ENCODE measurements around the gene PAK6. TPM values are rescaled to one million over a fixed set of nuclear protein-coding genes. Genes with fewer than 3 reads are reported as not detected.

The PAK6 gene
- 3.5 TPM in 1 of 2 replicates, not detected in the other for total RNA-seq

GRCh38 chr15:40238532-40239403 is at the start of gene PAK6:
Gene PAK6, plus strand, starts transcription at chr15:40239063. Its CDS starts 25,723 bp downstream, at chr15:40264786.

GRCh38 chr15:40282869-40283614 is 44.2 kb downstream of the PAK6 start, which contains the start of gene ANKRD63:
Gene ANKRD63, minus strand, starts transcription at chr15:40283064. Its CDS starts 478 bp downstream, at chr15:40282586.

GRCh38 chr15:40307421-40308211 is 68.8 kb downstream of the PAK6 start, which contains the start of gene PLCB2:
Gene PLCB2, minus strand, starts transcription at chr15:40307935. Its CDS starts 263 bp downstream, at chr15:40307672.

GRCh38 chr15:40323239-40323952 is 84.5 kb downstream of the PAK6 start, which contains the start of gene INAFM2:
Gene INAFM2, plus strand, starts transcription at chr15:40323692. Its CDS starts 364 bp downstream, at chr15:40324056.

Other genes with a start within 250 kb of the PAK6 start
- gene SRP14, start 199.9 kb upstream of the PAK6 start, total RNA-seq, result 241 and 248 TPM in 2 replicates
- gene BMF, start 130.2 kb upstream of the PAK6 start, total RNA-seq, result 0.17 and 1.6 TPM in 2 replicates
- gene BUB1B, start 78.0 kb upstream of the PAK6 start, total RNA-seq, result 34.8 and 35.5 TPM in 2 replicates
- not detected in 2 replicates for gene ANKRD63, start 44.0 kb downstream of the PAK6 start, total RNA-seq
- 0.74 and 2.2 TPM in 2 replicates for gene PLCB2, start 68.9 kb downstream of the PAK6 start, total RNA-seq
- gene INAFM2, start 84.6 kb downstream of the PAK6 start, total RNA-seq, result 4.3 and 4.4 TPM in 2 replicates
- 2.1 and 4.2 TPM in 2 replicates for gene CCDC9B, start 101.9 kb downstream of the PAK6 start, total RNA-seq
- not detected in 2 replicates for gene PHGR1, start 112.0 kb downstream of the PAK6 start, total RNA-seq
- 0.17 and 0.30 TPM in 2 replicates for gene DISP2, start 119.2 kb downstream of the PAK6 start, total RNA-seq
- 77.2 and 82.8 TPM in 2 replicates for gene KNSTRN, start 143.7 kb downstream of the PAK6 start, total RNA-seq
- gene IVD, start 166.7 kb downstream of the PAK6 start, total RNA-seq, result 37.0 and 42.4 TPM in 2 replicates
- 7.1 and 8.0 TPM in 2 replicates for gene BAHD1, start 201.9 kb downstream of the PAK6 start, total RNA-seq
- 17.1 and 19.0 TPM in 2 replicates for gene CHST14, start 231.9 kb downstream of the PAK6 start, total RNA-seq